Activated T-helper 1 cell treated with anti-CD3 and anti-CD28 coated beads, Interleukin-2, amount 50 U/mL, for 16 hours (primary cell): ENCODE results near the gene KPNA6.
A peak's percentile ranks its signal among the peaks of the same experiment; 100 is the strongest.

Experiments used
- DNase-seq, 2 donors: peaks; one replicate each; pipeline ENCODE4 v3.0.0-alpha.2; 2020; ENCODE audit warnings: low read depth in 1 of 2, low spot score in 1 of 2

The KPNA6 gene

DNA sequence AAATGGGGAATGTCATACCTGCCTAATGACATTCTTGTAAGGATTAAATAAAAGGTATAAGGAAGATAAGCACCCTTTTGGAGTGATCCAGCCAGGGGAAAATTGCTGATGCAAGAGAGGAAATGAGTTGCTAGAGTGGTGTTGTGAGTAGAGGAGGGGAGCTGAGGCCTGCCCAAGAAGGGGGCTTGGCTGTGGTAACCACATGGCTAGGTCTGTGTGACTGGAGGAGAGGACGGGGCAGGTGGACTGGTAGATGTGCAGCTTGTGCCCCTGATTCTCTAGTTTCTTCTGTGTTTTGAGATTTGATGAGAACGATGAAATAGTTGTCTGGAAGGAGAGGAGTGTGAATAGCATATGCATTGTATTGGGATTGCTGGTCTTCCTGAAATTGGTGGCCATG, 78.2 kb downstream of the KPNA6 start:
- DNase-seq, result no peak

DNA sequence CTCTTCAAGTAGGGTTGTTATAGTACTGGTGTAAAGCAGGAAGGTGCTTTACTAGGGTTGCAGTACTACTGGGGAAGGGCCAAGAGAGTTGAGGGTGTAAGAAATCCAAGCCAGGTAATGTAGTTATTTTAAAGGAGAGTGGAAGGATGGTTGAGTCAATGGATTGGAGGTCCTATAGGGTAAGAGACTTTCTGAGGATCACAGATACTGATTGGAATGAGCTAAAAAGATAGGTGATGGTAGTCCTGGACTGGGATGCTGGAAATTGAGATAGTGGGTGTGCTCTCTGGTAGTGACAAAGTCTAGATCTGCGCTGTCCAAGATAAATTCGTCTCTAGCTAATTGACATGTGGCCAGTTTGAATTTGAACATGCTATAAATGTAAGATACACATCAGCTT, 78.6 kb downstream of the KPNA6 start:
- no peak for DNase-seq

DNA sequence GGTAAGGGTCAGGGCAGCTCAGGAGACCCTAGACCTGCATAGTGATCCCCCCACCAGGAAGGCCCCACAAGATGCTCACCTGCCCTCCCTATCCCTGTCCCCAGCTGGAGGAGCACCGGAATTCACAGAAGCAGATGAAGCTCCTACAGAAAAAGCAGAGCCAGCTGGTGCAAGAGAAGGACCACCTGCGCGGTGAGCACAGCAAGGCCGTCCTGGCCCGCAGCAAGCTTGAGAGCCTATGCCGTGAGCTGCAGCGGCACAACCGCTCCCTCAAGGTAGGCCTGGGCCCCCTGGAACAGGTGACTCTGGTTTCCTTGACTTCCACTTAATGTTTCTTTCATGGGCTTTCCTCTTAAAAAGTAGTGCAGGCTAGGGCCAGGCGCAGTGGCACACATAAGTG, 80.0 kb downstream of the KPNA6 start:
- DNase-seq, result no peak

DNA sequence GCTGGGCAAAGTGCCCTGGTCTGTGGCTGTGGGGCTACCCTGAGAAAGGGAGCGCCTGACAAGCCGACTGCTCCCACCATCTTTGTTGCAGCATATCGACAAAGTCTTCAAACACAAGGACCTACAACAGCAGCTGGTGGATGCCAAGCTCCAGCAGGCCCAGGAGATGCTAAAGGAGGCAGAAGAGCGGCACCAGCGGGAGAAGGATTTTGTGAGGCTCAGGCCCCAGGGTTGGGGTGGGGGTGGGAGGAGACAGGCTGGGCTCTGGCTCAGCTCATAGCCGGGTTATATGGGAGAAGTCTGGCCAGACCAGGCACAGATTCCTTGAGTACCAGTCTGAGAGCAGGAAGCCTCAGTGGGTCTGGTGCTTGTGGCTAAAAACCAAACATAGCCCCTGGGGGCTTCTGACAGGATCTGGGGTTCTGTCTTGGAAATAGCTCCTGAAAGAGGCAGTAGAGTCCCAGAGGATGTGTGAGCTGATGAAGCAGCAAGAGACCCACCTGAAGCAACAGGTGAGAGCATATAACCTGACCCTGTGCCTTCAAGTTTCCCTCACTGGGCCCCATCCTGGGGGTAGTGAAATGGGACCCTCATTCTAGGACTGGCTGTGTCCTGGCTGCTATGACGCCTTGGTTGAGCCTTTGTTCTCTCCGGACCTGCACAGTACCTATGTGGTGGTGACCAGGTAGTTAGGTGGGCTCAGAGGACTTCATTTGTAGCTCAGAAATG, 84.5 kb downstream of the KPNA6 start:
- no peak for DNase-seq

DNA sequence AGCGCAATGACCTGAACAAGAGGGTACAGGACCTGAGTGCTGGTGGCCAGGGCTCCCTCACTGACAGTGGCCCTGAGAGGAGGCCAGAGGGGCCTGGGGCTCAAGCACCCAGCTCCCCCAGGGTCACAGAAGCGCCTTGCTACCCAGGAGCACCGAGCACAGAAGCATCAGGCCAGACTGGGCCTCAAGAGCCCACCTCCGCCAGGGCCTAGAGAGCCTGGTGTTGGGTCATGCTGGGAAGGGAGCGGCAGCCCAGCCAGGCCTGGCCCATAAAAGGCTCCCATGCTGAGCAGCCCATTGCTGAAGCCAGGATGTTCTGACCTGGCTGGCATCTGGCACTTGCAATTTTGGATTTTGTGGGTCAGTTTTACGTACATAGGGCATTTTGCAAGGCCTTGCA, 87.1 kb downstream of the KPNA6 start:
- no peak for DNase-seq

DNA sequence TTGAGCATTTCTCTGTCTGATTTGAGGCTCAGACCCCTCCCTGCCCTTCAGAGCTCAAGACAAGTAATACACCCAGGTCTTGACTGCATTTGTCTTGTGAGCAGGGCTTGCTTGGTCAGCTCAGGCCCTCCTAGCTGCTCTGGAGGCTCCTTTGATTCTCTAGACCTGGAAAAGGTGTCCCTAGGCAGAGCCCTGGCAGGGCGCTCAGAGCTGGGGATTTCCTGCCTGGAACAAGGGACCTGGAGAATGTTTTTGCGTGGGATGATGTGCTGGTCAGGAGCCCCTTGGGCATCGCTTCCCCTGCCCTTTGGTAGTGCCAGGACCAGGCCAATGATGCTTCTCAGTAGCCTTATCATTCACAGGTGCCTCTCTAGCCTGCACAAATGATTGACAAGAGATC, 87.7 kb downstream of the KPNA6 start:
- no peak for DNase-seq

DNA sequence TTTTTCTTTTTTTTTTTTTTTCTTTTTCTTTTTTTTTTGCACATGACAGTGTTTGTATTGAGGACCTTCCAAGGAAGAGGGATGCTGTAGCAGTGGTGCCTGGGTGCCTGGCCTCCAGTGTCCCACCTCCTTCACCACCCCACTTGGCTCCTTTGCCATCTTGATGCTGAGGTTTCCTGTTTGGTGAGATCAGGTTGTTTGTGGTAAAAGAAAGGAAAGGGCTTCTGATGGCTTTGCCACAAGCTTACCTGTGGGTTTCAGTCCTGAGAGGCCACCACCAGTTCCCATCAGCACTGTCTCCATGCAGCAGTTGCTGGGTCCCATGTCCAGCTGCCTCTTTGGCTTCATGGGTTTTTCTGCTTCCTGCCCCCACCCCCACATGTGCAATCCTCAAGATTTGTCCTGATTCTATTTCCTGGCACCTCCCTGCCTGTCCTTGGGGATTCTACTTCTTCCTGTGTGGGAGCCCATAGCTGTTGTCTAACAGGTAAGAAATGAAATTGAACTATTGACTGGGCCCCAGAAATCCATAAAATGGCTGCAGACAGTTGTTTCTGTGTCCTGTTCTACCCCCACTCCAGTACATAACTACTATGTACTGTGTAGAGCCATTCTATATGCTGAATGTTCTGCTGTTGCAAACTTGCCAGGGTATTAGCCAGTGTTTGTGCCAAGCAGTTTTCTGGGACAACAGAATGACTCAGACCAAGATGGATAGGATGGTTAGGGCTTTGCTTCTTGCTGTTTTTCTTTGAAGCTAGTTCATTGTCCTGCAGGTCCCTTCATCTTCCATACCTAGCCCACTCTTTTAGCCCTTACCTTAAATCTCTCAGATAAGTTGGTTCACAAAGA, 88.3 kb downstream of the KPNA6 start:
- no peak for DNase-seq

DNA sequence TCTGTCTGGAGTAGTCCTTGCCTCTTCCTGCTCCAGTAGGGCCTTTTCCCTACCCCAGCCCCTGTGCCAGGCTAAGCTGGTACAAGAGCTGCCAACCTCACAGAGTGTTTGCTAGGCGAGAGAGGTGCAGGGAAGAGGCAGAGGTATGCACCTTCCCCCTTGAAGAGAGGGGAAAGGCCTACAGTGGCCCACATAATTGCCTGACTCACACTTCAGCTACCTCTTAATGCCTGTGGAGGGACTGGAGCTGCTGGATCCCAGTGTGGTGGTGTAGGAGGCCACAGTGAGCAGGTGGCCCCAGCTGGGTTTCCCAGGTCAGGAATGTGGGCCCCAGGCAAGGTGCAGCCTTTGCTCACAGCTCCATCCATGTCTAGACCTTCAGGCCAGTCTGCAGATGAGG, 89.2 kb downstream of the KPNA6 start:
- no peak for DNase-seq

DNA sequence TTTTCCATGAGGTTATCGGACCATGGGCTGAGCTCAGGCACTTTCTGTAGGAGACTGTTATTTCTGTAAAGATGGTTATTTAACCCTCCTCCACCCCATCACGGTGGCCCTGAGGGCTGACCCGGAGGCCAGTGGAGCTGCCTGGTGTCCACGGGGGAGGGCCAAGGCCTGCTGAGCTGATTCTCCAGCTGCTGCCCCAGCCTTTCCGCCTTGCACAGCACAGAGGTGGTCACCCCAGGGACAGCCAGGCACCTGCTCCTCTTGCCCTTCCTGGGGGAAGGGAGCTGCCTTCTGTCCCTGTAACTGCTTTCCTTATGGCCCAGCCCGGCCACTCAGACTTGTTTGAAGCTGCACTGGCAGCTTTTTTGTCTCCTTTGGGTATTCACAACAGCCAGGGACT, 90.0 kb downstream of the KPNA6 start:
- no peak for DNase-seq

DNA sequence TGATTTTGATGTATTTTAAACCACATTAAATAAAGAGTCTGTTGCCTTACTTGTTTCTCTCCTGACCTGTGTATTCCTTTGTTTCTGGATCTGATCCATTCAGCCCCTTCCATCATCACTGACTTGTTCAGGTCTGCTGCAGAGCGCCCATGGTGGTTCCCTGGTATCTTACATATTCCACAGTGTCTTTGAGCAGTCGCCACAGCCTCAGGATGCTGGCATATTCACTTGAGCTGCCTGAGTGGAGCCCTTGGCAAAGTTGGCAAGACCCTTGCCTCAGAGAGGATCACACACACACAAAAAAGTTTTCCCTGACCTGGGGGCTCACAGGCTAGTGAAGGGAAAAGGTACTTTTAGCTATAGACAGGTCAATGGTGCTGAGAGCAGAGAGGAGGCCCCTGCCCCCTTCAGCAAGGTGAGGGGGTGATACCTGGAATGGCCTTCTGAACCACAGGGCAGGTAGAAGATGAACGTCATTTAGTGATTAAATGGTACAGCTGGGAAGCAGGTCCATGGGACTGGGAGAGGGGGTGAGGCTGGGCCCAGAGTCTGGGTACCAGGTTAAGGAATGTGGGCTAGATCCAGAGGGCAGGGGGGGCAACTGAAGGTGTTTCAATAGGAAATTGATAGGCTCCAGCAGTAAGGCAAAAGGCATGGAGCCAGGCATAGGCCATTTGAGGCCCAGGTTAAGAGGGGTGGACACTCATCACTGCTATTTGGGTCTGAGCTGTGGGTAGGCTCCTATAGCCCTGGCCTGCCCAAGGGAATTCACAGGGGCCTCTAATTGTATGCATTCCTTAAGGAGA, 90.6 kb downstream of the KPNA6 start:
- DNase-seq, result no peak

DNA sequence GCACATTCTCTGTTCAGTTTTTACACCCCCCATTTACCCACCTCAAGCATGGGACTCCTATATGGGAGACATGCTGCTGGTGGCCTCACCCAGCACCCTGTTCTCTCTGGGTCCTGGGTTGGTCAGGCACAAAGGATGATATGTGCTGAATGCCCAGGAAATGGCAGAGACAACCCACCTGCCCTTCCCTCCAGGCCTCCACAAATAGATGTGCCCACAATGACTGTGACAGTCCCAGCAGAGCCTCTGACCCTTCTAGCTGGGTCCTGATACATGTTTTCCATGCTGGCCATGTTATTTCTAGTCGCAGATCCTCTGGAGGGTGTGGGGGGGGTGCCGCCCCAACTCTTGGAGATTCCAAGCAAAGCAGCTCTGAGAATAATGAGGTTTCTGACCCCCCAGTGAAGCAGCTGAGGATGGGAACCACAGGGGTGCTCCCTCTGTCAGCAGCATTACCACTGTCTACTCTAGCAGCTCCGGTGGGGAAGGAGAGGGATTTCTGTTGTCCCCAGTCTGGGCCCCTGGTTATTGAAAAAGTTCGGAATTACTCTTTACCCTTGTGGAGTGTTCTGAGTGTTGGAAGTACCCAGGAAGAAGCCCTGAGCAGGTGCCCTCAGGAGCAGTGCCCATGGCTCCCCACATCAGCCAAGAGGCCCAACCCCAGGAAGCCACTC, 91.3 kb downstream of the KPNA6 start:
- no peak for DNase-seq

DNA sequence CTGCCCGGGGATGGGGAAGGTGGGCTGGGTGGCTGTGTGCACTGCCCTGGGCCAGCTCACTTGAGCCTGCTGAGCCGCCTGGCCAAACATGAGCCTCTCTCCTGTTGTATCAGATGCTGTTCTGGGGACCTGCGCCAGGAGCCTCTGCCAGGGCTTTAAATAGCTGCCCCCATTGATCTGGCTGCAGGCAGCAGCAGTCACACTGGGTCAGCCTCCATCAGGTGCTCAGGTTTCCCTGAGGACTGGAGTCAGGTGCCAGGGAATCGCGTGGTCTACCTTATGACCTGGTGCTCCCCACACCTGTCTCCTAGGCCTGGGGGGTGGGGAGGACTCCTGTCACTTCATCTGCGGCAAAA, 91.8 kb downstream of the KPNA6 start:
- no peak for DNase-seq

DNA sequence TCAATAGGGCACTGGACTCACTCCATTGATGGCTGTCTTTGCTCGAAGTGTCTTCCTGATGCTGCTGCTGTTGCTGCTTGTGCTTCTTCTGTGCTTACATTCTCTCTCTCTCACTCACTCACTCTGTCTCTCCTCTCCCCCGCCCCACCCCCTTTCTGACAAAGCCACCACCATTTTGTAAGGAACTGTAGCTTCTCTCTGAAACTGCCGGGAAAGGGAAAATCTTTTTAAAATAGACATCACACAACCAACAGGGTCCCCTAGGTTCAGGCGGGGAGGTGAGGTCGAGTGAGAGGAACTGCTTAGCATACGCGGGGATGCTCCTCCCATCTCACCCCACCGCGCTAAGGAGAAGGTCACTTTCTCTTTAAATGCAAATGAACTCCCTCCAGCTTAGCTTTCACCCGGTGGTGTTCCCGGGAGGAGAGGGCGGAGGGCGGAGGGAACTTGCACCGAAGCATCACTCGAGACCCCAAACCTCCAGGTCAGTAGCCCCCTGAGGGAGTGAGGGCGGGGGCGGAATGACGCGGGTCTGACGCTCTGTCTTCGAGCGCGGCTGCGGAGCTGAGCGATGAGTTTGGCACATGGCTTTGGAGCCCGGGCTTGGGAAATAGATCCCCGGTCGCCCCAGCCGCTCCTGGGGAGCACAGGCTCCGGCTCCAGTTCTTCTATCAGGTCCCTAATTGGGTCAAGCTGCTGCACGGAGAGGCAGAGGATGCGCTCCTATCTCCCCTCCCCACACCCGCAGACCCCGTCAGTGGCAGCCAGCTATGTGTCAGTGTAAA, 92.6 kb downstream of the KPNA6 start, which contains the start of gene CCDC28B:
Gene CCDC28B, plus strand, starts transcription at position 370 of the 785 bp plus-strand sequence. CDS start 1,341 bp downstream, outside the sequence.
- peak in 1 of 2 donors; percentile 21 for DNase-seq

DNA sequence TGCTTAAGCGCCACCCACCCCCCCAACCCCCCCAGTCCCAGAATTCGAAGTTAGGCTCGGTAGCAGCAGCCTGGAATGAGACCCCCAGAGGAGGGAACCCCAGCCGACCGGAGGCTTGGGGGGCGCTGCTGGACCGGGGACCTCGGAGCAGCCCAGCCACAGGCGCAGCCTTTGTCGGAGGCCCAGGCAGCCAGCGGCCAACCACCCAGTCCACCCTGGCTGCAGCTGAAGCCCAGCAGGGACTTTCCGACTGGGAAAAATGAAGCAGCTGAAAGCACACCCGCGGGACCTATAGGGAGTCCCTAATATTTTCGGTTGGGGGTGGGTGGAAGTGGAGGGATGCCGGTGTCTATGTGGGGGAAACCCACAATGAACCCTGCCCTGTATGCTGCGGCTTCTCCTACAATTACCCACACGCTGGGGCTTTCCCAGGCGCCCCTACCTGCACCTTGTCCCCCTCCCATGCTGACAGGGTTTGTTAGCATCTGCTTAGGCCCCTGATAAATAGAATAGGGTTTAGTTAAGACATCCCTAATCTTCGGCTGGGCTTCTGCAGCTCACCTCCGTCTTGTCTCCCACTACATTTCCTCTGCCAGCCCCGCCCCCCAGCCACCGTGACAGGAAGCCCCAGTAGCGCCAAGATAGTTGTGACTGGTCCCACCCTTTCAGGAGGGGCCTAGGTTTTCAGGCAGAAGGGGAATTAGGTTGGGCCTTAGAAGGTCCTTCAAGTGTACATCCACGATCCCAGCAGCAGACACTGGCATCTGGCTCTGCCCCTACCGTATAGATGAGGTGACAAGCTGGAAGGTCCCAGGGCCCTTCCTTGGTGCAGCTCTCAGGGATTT, 93.4 kb downstream of the KPNA6 start:
- peak; percentile 56 to 60 for DNase-seq

DNA sequence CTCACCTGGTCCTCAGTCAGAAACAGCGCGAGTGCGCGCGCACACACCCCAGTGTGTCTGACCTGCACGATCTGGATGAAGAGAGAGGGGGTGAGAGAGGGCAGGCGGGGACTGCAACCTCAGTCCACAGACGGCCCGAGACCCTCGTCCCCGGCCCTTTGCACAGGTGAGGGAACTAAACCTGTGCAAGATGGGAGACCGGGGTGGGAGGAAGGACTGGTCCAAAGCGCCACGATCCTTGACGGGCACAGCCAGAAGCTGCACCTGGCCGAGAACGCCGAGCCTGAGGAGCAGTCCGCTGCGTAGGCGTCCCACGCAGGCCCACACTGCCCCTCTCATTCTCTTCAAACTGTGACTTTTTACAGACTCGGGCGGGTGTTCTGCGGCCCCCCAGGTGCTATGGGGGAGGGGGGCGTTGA, 97.1 kb downstream of the KPNA6 start:
- DNase-seq, result no peak

DNA sequence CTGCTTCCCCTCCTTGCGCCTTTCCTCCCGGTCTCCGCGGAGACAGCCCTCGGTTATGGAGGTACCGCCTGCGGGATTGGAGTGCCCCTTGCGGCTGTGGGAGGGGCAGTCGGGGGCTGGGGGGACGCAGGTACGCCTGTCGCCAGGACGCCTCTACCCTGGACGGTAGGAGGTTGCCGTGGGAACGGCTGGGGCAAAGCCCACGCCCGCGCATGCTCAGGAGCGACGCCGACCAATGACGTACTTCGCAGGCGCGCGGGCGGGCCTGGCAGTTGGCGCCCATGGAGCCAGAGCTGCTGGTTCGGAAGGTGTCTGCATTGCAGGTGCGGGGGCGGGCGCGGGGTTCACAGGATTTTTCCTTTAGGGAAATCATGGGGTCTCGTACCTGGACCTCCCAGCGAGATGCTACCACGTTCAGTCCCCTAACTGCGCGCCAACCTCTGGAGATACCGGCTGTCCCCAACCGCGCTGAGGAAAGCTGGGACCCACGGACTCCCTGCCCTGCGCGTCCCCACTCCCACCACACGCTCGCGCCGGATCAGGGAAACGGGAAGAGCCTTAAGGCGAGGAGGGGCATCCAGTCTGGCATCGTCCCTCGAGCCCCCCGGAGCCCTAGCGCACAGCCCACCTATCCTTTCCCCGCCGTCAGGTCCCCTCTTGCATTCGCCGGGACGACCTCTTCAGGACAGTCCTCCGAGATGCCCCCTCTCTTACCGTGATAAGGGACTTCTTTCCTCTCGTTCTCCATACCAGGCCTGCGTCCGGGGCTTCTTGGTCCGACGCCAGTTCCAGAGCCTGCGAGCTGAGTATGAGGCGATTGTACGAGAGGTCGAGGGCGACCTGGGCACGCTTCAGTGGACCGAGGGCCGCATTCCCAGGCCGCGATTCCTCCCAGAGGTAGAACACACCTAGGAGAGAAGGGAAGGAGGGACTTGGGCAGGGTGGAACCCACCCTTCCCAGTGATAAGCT, 97.8 kb downstream of the KPNA6 start, which contains the start of gene IQCC:
Gene IQCC, plus strand, starts transcription at position 271 of the 970 bp plus-strand sequence. Its CDS starts 11 bp downstream, at position 282.
- peak; percentile 67 to 80 for DNase-seq

DNA sequence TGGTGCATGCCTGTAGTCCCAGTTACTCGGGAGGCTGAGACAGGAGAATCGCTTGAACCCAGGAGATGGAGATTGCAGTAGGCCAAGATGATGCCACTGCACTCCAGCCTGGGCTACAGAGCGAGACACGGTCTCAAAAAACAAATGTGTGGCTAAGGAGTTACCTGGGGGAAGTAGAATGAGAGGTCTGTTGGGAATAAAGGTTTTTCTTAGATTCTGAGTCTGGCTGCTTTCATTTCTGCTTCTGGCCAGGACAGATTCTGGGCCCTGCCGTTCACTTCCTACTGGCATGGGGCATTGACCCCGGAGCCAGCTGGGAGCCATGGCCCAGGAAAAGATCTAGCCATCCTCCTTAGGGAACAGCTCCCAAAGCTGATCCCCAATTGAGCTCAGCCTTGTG, 100.6 kb downstream of the KPNA6 start:
- DNase-seq, result no peak

DNA sequence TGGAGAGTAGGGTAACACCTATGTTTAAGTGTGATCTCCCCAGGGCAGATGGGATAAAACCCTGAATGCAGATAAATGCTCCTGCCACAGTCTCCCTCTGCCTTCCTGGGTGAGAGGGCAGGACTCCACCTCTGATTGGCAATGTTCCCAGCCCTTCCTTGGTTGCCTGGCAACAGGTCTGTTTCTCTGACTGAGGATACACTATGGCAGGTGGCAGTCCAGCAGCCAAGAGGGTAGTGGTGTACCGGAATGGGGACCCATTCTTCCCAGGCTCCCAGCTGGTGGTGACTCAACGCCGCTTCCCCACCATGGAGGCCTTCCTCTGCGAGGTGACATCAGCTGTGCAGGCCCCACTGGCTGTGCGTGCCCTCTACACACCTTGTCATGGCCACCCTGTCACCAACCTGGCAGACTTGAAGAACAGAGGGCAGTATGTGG, 101.1 kb downstream of the KPNA6 start, which contains the start of gene DCDC2B:
Gene DCDC2B, plus strand, starts transcription at position 199 of the 438 bp plus-strand sequence. Its CDS starts 5 bp downstream, at position 204.
- DNase-seq, result no peak
